HG02610 (cell line): ENCODE results near the gene ZKSCAN8.
"Not testable (repeated sequence)": the region's sequence is repeated elsewhere in the genome, so short reads cannot be mapped to it uniquely, and the experiment has no call there.

ENCODE experiments used
- ATAC-seq: cut with Tn5 transposase; IDR thresholded peaks from one replicate; pipeline ENCODE4 v1.9.1; 2021; ENCODE audit warnings: mild to moderate bottlenecking, moderate library complexity; ENCODE audit not compliant: unreplicated experiment

ZKSCAN8 gene

DNA sequence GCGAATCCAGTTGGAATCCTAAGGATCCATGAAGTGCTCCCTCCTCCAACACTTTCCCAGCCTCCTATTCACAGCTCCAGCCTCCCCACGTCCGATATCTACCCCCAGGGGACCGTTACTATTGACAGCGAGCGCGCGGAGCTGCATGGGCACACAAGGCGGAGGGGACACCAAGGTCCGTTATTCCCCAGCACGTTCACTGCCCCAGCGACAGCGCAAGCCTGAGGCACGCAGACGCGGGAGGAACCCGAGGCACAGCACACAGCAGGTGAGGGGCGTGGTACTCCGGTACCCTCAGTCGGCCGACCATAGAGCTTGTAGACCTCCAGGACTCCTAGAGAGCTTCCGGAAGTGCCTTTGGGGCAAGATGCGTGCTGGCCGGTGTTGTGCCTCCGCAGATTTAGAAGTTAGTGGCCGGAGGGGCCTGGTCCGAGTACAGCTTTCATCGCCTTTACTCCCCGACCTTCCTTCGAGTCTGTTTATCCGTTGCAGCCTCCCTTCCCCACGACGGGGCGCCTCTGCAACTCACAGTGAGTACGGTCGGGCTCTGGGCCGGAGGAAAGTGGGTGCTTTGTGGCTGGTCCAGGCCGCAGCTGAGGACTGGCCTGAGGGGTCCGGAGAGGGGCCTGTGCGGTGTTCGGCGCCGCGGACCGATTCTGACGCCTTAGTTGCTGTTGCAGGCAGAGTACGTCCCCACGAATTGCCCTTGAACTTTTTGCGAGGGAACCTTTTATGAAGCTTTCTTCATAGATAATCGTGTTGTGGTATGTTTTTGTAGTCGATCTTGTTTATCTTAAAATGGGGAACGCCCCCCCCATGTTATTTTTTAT is at the start of gene ZKSCAN8:
ZKSCAN8 (plus strand) TSS at position 384 of the 830 bp plus-strand sequence. CDS start 6,525 bp downstream, outside the sequence.
- ATAC-seq: peak; percentile 88

DNA sequence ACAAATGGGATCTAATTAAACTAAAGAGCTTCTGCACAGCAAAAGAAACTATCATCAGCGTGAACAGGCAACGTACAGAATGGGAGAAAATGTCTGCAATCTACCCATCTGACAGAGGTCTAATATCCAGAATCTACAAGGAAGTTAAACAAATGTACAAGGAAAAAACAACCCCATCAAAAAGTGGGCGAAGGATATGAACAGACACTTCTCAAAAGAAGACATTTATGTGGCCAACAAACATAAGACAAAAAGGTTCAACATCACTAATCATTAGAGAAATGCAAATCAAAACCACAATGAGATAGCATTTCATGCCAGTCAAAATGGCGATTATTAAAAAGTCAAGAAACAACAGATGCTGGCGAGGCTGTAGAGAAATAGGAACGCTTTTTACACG is 39.5 kb upstream of the ZKSCAN8 start:
- ATAC-seq: not testable (repeated sequence)

DNA sequence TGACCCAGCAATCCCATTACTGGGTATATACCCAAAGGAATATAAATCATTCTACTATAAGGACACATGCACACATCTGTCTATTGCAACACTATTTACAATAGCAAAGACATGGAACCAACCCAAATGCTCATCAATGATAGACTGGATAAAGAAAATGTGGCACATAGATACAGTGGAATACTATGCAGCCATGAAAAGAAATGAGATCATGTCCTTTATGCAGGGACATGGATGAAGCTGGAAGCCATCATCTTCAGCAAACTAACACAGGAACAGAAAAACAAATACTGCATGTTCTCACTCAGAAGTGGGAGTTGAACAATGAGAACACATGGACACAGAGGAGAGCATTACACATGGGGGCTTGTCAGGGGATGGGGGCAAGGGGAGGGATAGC is 39.0 kb upstream of the ZKSCAN8 start:
- not testable (repeated sequence) for ATAC-seq

DNA sequence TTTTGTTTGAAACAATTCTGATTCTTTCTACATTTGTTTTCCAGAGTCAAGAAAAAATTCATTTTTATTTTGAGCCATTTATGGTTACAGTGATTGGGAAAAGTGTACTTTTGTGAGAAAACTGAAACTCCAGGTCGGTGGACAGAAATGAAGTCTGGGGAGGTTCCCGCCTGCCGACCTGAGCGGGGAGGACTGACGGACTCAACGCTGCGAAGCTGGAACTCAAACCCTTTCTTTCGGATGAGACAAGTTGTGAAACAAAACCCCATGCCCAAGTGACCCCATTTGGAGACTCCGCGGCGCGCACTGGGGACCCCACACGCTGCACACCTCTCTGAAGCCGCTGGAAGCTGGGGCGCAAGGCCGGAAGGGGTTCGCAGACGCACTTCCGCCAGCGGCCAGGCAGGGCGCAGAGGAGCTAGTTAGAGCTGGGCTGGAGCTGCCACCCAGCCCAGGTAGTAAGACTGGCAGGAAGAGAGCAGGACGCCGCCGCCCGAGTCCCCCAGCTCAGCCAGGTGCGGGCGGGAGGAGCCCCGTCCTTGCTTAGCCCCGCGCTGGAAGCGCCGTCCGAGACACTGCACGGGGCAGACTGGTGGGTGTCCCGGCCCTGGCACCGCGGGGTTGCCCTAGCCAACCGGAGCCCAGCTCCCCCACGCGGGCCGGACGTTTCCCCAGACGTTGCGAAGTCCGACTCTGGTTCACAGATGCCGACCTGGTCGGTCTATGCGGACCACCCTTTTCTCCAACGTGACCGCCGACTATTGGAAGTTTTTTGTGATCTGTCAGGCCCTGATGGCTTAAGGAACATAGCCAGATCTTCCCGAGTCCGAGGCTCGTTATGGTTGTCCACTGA is 37.1 kb upstream of the ZKSCAN8 start:
- ATAC-seq: peak; percentile 99

DNA sequence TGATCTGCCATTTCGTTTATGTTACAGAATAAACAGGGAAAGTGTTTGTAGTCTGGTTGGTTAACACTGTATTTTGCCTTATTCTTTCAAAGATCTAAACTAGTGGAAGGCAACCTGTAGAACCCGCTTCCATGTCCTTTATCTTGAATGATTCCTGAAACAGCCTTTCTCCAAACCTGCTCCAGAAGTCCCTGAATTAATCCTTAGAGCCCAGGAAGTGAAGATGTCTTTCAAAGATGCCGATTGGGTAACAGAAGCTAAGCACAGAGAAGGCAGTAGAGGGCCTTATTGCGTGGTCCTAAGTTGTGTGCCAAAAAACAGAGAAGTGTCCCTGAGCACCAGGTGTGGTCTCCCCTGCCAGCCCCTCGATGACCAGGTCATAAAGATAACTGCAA is 36.4 kb upstream of the ZKSCAN8 start:
- no peak for ATAC-seq

DNA sequence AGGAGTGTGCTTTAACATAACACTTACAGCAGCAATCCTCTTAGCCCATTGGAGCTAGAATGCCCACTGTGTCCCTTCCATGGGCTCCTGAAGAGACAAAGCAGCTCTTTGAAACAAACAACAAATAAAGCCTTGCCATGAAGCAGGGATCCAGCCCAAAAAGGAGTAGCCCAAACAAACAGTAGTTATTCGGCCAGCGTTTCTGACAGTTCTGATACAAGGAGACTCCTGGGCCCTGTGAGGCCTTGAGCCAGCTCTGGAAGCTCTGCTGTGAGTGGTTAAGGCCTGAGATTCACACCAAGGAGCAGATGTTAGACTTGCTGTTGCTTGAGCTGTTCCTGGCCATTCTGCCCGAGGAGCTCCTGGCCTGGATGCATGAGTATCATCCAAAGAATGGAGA is 34.2 kb upstream of the ZKSCAN8 start:
- ATAC-seq: no peak

DNA sequence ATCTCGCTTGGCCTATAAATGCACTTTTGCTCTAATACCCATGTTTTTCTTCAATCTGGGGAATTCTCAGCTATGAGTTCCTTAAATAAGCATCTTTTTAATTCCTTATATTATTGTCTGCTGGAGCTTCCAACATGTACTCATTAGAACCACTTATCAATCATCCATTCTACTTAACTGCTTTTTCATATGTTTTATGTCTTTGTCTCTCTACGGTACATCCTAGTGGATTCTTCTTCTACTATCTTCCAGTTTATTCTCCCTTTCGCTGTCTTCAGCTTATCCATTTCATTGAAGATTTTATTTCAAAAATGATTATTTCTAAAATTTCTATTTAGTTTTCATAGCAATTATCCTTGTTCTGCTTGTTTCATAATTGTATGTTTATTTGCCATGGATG is 29.7 kb upstream of the ZKSCAN8 start:
- no peak for ATAC-seq

DNA sequence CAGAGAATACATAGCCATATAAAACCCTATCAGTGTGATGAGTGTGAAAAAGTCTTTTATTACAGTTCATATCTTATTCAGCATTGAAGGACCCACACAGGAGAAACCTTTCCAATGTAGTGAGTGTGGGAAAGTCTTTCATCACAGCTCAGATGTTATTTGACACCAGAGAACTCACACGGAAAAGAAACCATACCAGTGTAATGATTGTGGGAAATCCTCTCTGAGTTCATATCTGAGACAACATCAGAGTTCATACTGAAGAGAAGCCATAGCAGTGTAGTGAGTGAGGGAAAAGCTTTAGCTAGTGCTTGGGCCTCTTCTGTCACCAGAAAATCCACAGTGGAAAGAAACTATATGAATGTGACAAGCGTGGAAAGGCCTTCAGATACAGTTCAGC is 25.9 kb upstream of the ZKSCAN8 start:
- no peak for ATAC-seq

DNA sequence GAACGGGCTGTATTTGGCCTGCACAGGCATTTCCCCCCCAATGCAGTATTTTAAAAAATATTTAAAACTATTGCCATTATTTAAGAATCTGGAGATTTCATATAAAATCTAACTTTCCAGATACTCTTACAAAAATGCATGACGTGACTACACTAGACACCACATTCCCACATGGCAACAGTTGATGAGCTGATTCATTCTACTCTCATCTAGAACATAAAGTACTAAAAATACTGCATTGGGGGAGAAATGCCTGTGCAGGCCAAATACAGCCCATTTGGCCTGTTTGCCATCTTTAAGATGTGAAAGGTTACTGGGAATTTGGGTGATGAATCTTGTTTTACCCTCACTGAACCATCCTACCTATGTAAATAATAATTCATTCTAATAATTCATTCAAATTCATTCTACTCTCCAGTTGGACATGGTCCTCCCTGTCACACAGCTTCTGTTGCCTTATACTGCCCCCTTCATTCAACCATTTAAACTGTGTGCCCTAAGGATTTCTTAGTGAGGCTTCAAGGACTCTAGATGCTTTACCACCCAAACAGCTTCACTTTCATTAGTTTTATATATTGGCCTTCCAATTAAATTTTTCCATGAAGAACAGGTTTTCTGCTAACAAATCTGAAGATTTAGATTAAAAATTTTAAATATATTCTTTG is 24.2 kb upstream of the ZKSCAN8 start:
- no peak for ATAC-seq

DNA sequence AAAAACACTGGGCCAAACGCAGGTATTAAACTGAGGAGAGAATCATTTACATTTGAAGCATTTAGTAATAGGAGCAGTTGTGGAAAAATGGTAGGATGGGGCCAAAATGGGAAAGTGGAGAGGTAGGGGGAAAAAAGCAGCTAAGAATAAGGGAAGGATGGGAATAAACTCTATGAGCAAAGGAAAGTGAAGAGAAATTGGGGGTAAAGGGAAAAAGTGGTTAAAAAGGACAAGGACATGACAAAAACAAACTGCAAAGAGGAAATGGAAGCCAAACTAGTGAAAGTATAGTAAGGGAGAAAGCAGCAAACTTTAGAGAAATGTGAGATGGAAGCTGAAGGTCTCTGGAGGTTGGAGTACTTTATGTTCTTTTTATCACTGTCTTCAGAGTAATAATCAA is 23.5 kb upstream of the ZKSCAN8 start:
- no peak for ATAC-seq

DNA sequence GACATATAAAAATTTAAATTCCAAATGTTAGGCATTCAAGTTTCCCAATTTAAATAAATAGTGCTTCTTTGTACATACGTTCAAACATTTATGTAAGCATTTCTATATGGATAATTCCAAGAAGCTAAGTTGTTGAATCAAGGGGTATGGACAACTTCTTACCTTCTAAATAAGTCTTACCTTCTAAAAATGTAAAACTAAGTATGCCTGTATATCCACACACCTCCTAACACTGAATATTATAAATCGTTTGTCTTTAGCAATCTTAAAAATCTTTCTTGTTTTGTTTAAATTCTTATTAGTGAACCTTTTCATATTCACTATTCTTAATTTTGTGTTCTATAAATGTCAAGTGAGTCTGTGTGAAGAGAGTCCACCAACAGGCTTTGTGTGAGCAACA is 19.8 kb upstream of the ZKSCAN8 start:
- no peak for ATAC-seq

DNA sequence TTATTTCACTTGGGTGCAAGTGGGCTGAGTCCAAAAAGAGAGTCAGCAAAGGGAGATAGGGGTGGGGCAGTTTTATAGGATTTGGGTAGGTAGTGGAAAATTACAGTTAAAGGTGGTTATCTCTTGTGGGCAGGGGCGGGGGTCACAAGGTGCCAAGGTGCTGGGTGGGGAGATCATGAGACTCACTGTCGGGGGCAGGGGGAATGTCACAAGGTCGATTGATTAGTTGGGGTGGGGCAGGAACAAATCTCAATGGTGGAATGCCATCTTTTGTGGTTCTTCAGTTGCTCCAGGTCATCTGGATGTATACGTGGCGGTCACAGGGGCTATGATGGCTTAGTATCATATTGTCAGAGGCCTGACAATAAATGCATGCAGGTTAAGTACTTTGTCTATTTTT is 19.4 kb upstream of the ZKSCAN8 start:
- ATAC-seq: not testable (repeated sequence)

DNA sequence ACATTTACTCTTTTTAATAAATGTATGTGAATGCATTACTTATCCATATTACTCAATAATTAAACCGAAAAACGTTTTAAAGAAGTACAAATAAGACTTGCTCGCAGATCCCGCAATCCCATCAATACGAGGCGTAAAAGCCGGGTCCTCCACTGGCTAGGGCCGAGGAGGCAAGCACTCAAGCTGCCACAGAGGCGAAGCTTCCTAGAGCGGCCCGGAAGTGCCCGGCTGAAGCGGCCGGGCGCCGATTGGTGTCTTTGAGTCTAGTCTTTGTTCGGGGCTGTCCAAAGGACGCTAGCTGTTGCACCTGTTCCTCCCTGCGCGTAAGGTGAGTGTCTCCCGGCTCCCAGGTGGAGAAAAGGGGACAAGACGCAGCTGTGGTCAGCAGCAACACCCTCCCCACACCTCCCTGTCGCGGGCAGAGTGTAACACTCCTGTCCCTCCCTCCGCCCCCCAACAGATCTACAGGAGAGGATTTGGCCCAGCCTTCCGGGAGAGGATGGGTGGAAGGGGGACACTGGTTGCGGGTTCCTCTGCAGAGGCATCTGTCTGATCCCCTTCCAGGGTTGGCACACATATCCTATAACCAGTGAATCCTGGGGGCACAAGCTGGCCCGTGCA is 17.2 kb upstream of the ZKSCAN8 start, which contains the start of gene ZSCAN16:
ZSCAN16 (plus strand) TSS at position 260 of the 621 bp plus-strand sequence. CDS start 835 bp downstream, outside the sequence.
- ATAC-seq: peak; percentile 95

DNA sequence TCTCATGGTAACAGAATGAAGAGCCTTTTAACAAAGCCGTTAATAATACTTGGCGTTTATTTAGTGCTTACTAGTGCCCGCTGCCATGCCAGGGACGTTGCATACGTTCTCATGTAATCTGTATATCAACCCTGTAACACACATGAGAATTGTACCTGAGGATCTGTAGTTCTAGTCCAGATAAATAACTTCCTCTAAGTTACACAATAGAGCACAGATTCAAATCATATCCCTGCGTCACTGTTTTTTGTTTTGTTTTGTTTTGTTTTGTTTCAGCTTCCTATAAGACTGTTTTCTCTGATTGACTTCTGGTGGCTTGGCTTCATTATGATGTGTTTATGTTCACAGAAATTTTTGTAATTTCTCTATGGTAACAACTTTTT is 16.7 kb upstream of the ZKSCAN8 start:
- peak; percentile 3 for ATAC-seq

DNA sequence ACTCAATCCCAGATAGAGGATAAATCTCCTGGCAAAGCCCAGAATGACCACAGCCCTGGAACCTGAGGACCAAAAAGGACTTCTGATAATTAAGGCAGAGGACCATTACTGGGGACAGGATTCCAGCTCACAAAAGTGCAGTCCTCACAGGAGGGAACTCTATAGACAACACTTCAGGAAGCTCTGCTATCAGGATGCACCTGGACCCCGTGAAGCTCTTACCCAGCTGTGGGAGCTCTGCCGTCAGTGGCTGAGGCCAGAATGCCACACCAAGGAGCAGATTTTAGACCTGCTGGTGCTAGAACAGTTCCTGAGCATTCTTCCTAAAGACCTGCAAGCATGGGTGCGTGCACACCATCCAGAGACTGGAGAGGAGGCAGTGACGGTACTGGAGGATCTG is 16.3 kb upstream of the ZKSCAN8 start:
- ATAC-seq: no peak

DNA sequence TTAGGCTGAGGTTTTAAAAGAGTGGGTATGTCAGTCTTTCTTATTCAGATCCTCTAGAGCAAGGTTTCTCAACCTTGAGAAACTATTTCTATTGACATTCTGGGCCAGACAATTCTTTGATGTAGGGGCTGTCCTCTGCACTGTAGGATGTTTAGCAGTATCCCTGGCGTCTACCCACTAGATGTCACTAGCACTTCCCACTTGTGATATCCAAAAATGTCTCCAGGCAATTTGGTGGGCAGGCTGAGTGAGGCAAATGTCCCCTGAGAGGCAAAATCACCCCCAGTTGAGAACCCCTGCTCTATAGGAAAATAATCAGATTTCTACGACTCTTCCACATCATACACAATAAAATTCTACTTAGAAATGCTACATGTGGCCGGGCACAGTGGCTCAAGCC is 7.7 kb upstream of the ZKSCAN8 start:
- no peak for ATAC-seq

DNA sequence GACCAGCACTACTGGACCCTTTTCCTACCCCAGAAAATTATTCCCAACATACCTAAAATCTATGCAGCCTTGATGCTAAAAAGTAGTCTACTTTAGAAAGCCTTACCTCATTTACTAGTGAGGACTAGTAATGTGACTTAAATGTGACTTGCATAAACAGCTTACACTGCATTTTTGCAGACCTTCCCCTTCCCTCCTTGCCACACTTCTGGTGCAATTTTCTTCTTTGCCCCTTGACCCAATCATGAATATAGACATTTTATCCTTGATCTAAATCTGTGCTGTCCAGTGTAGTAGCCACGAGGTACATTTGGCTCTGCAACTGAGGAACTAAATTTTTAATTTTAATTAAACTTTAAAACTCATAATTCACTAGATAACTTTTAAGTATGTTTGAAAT is 7.0 kb upstream of the ZKSCAN8 start:
- no peak for ATAC-seq

DNA sequence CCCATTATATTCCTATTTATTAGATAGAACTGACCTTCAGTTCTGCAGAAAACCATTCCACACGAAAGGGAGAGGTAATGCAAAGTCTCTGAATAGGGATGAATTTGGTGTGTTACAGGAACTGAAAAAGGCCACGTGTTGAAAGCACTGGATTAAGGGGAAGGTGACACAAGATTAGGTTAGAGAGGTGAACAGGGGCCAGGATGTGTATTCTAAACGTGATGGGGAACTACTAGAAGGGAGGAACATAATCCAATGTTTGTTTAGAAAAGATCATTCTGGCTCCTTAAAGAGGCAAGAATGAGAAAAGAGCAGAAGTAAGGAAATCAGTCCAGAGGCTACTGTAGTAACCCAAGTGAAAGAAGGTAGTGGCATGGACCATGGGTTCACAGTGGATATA is 6.3 kb upstream of the ZKSCAN8 start:
- ATAC-seq: no peak

DNA sequence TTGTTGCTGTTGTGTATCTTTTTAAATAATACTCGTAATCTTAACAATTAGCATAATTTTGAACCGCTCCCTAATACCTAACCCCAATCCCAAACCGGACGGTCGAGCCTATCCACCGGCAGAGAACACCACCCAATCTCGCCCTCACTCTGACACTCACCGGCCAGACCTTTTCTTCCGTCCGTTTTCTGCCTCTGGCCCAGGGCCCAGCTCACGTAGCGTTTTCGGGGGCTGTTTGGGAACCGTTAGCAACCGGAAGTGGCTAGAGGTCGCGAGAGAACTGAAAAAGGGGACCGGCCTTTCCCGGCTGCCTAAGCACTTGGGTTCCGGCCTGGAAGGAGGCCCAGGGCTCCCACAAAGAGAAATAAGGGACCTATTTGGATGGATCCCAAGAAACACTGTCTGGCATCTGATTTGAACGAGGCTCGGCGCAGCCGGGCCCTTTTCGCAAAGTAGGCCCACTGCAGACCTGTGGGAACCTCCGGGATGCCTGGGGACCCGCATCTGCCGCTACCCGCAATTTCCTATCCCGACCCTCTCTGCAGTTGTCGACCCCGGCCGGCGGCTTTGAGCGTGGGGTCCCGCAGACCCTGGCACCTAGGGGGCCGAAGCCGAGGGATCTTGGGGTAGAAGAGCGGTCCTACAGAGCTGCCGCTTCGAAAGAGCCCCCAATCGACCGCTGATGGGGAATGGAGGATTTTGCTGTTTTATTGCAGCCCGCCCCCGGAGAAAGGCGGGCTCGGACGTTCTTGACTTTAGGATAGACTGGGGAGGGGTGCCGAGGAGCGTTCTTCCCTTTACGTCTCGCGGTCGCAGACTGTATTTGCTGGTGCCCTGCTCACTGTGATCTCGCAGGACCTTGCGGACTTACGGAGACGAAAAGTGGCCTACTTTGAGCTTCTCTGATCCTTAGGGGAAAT is 4.8 kb upstream of the ZKSCAN8 start:
- ATAC-seq: peak; percentile 50

DNA sequence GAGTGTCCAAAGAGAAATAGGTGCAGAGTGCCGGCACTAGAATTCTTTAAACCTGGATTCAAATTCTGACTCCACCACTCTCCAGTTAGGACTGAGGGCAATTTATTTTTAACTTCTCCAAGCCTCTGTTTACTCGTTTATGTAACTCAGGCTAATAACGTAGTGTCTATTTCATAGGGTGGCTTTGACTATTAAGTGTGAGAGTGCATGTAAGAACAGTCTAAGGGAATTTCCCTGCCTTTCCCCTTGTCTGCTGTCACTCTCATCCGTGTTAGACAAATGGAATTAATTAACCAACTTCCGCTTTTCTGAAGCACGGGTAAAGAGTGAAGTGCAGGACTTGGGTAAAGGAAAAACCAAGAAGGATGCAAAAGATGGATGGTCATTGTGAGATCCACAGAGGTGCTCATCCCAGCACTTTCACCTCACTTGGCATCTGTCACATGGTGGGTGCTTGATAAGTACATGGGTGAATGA is 4.1 kb upstream of the ZKSCAN8 start:
- ATAC-seq: peak; percentile 51
